Astrocyte (in vitro differentiated cells and primary cell): ENCODE data around the gene PPP2R5E.

ENCODE experiments used
- EZH2 ChIP-seq: IDR thresholded peaks from 2 replicates; pipeline ENCODE4 v1.6.1; 2012; ENCODE audit warnings: mild to moderate bottlenecking, low read length, inconsistent platforms; ENCODE audit not compliant: insufficient read depth
- TF ChIP-seq, protein P1 (sequence below): IDR thresholded peaks from 2 replicates; pipeline ENCODE4 v1.5.1; 2011; ENCODE audit warnings: low read depth, mild to moderate bottlenecking, inconsistent platforms, low read length, moderate library complexity; ENCODE audit not compliant: insufficient read depth

- TF ChIP-seq, protein P1, sequence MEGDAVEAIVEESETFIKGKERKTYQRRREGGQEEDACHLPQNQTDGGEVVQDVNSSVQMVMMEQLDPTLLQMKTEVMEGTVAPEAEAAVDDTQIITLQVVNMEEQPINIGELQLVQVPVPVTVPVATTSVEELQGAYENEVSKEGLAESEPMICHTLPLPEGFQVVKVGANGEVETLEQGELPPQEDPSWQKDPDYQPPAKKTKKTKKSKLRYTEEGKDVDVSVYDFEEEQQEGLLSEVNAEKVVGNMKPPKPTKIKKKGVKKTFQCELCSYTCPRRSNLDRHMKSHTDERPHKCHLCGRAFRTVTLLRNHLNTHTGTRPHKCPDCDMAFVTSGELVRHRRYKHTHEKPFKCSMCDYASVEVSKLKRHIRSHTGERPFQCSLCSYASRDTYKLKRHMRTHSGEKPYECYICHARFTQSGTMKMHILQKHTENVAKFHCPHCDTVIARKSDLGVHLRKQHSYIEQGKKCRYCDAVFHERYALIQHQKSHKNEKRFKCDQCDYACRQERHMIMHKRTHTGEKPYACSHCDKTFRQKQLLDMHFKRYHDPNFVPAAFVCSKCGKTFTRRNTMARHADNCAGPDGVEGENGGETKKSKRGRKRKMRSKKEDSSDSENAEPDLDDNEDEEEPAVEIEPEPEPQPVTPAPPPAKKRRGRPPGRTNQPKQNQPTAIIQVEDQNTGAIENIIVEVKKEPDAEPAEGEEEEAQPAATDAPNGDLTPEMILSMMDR: no peak
- no peak for TF ChIP-seq EZH2
Observed at GRCh38 chr14:63517354-63517753, 25.8 kb downstream of the PPP2R5E start.
